Loucy (cell line): ENCODE measurements around the gene CFAP251.

ENCODE experiments used
- H2AFZ ChIP-seq: fragments of 200-600 bp; sonication (generic); 2 replicates; pipeline ENCODE4 v1.6.0; 2016; ENCODE audit warnings: antibody characterized with exemption, mild to moderate bottlenecking, low read length, moderate library complexity
- H3F3A ChIP-seq: fragments of 200-600 bp; 2 replicates; pipeline ENCODE4 v1.6.0; 2016; ENCODE audit warnings: antibody characterized with exemption, low read depth, mild to moderate bottlenecking
- H3K27me3 ChIP-seq: fragments of 200-600 bp; sonication (generic); 2 replicates; pipeline ENCODE4 v1.6.1; 2014; ENCODE audit warnings: low read length, mild to moderate bottlenecking; ENCODE audit not compliant: insufficient read depth, poor library complexity, severe bottlenecking
- H3K36me3 ChIP-seq: fragments of 200-600 bp; sonication (generic); 2 replicates; pipeline ENCODE4 v1.6.1; 2016; ENCODE audit warnings: low read length; ENCODE audit not compliant: insufficient read depth
- H3K4me1 ChIP-seq: fragments of 200-600 bp; sonication (generic); 2 replicates; pipeline ENCODE4 v1.5.1; 2014; ENCODE audit warnings: low read length, mild to moderate bottlenecking; ENCODE audit not compliant: insufficient read depth, poor library complexity, severe bottlenecking
- H3K4me2 ChIP-seq: fragments of 200-600 bp; sonication (generic); 2 replicates; pipeline ENCODE4 v1.6.0; 2014; ENCODE audit warnings: antibody characterized with exemption, low read length, low read depth, mild to moderate bottlenecking; ENCODE audit not compliant: poor library complexity, severe bottlenecking
- H3K4me3 ChIP-seq: fragments of 200-600 bp; sonication (generic); 2 replicates; pipeline ENCODE4 v1.5.1; 2014; ENCODE audit warnings: low read length, mild to moderate bottlenecking, mixed read lengths; ENCODE audit not compliant: poor library complexity, severe bottlenecking
- H3K79me2 ChIP-seq: fragments of 200-600 bp; sonication (generic); 2 replicates; pipeline ENCODE4 v1.6.1; 2014; ENCODE audit warnings: low read length; ENCODE audit not compliant: insufficient read depth
- H3K9ac ChIP-seq: fragments of 200-600 bp; sonication (generic); 2 replicates; pipeline ENCODE4 v1.6.0; 2014; ENCODE audit warnings: mild to moderate bottlenecking, low read depth, low read length, moderate library complexity; ENCODE audit not compliant: poor library complexity, severe bottlenecking
- H3K9me2 ChIP-seq: fragments of 200-600 bp; sonication (generic); replicated peaks from 2 replicates; pipeline ENCODE4 v1.6.1; 2016; ENCODE audit warnings: low read depth, low read length, mixed read lengths
- H3K9me3 ChIP-seq: fragments of 200-600 bp; sonication (generic); 2 replicates; pipeline ENCODE4 v1.6.1; 2014; ENCODE audit warnings: mild to moderate bottlenecking, antibody characterized with exemption, low read length, low read depth; ENCODE audit not compliant: insufficient read depth
- H4K20me1 ChIP-seq: fragments of 200-600 bp; sonication (generic); 2 replicates; pipeline ENCODE4 v1.6.0; 2014; ENCODE audit warnings: antibody characterized with exemption, low read length, mild to moderate bottlenecking; ENCODE audit not compliant: insufficient read depth, poor library complexity, severe bottlenecking
- CTCF ChIP-seq: fragments of 200-600 bp; sonication (generic); conservative IDR thresholded peaks from 2 replicates; pipeline ENCODE4 v1.5.1; 2014; ENCODE audit warnings: mild to moderate bottlenecking, antibody characterized with exemption, low read length
- EZH2phosphoT487 ChIP-seq: fragments of 200-600 bp; IDR thresholded peaks from 2 replicates; pipeline ENCODE4 v1.6.1; 2018; ENCODE audit warnings: antibody characterized with exemption, mild to moderate bottlenecking, moderate library complexity, borderline replicate concordance

CFAP251 gene

GRCh38 chr12:122020795-122021192, 102.4 kb downstream of the CFAP251 start:
- Histone ChIP-seq H4K20me1 (peaks cover 18% of the 10 kb centered on the region), H3K79me2 (peaks cover 43% of the 10 kb centered on the region), H3K9me2 (no peaks in the 10 kb centered on the region), H3K4me2 (peak overlapping the region; percentile 69), H3K27me3 (no peaks in the 10 kb centered on the region), H3K4me1 (peaks cover 4% of the 10 kb centered on the region), H3K9ac (peak overlapping the region; percentile 76), H3K36me3 (no peaks in the 10 kb centered on the region), H2AFZ (peak overlapping the region; percentile 42), H3K9me3 (no peaks in the 10 kb centered on the region), H3F3A (no peaks in the 10 kb centered on the region; the same call in 1 of the 2 replicates), H3K4me3 (peak overlapping the region; percentile 75)
- TF ChIP-seq CTCF = no peak
- no peak for TF ChIP-seq EZH2phosphoT487

- H4K20me1 ChIP-seq = peaks cover 19% of the 10 kb centered on the region
- H3K4me1 ChIP-seq = peaks cover 4% of the 10 kb centered on the region
- H3K79me2 ChIP-seq = peaks cover 49% of the 10 kb centered on the region
- no peaks in the 10 kb centered on the region for H3K9me2 ChIP-seq
- peak overlapping the region; percentile 69 for H3K4me2 ChIP-seq
- H3K9me3 ChIP-seq = no peaks in the 10 kb centered on the region
- peak overlapping the region; percentile 76 for H3K9ac ChIP-seq
- H2AFZ ChIP-seq = peak overlapping the region; percentile 42
- H3K4me3 ChIP-seq = peak overlapping the region; percentile 75
- no peaks in the 10 kb centered on the region; the same call in 1 of the 2 replicates for H3F3A ChIP-seq
- no peaks in the 10 kb centered on the region for H3K27me3 ChIP-seq
- TF ChIP-seq CTCF (no peak), EZH2phosphoT487 (no peak)
- no peaks in the 10 kb centered on the region for H3K36me3 ChIP-seq
Observed at GRCh38 chr12:122021193-122021821, 102.9 kb downstream of the CFAP251 start.

- Histone ChIP-seq H3K9me3 (no peaks in the 10 kb centered on the region), H2AFZ (peak within 1 kb of the TSS; percentile 81), H3K27me3 (no peaks in the 10 kb centered on the region), H3K79me2 (peaks cover 55% of the 10 kb centered on the region), H3F3A (no peaks in the 10 kb centered on the region; the same call in 1 of the 2 replicates), H3K4me3 (peak within 1 kb of the TSS; percentile 98), H4K20me1 (peaks cover 25% of the 10 kb centered on the region), H3K4me2 (peak within 1 kb of the TSS; percentile 87), H3K4me1 (peaks cover 4% of the 10 kb centered on the region), H3K9ac (peak within 1 kb of the TSS; percentile 94), H3K9me2 (no peaks in the 10 kb centered on the region), H3K36me3 (no peaks in the 10 kb centered on the region)
- TF ChIP-seq EZH2phosphoT487 (no peak), CTCF (no peak)
Observed at GRCh38 chr12:122021822-122022392, 103.5 kb downstream of the CFAP251 start, which contains the start of gene BCL7A. Gene BCL7A, plus strand, starts transcription at chr12:122021884. Its CDS starts 208 bp downstream, at chr12:122022092.
